ENCODE results near the gene AP1M1.

DNA sequence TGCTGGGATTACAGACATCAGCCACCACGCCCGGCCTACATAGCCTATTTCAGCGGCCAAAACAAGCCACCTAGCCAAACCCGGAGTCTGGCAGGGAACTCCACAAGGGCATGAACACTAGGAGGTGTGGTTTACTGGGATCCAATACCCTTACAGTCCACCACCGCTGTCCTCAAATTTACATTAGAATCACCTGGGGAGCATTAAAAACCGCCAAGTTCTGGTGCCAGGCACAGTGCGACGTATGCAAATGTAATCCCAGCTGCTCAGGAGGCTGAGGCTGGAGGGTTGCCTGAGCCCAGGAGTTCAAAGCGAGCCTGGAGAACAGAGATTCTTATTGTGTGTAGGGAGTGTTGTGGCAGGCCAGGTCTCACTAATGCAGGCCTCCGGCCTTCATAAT is 4.2 kb upstream of the AP1M1 start:
- TF ChIP-seq CTCF (IDR thresholded peaks at IDR 0.05), result no peak
- TF ChIP-seq POLR2A (IDR thresholded peaks at IDR 0.05), result no peak

Measured in thyroid gland (tissue), 4 donors.